C4-2B (cell line): ENCODE results near the gene LRRC41.

ENCODE experiments used
- ZFX ChIP-seq: fragments of 450-650 bp; IDR thresholded peaks from 2 replicates; pipeline ENCODE4 v1.6.1; 2017
- TF ChIP-seq, protein P1 (sequence below): fragments of 450-650 bp; conservative IDR thresholded peaks from 2 replicates; pipeline ENCODE4 v1.5.1; 2017; ENCODE audit warnings: mild to moderate bottlenecking

DNA sequence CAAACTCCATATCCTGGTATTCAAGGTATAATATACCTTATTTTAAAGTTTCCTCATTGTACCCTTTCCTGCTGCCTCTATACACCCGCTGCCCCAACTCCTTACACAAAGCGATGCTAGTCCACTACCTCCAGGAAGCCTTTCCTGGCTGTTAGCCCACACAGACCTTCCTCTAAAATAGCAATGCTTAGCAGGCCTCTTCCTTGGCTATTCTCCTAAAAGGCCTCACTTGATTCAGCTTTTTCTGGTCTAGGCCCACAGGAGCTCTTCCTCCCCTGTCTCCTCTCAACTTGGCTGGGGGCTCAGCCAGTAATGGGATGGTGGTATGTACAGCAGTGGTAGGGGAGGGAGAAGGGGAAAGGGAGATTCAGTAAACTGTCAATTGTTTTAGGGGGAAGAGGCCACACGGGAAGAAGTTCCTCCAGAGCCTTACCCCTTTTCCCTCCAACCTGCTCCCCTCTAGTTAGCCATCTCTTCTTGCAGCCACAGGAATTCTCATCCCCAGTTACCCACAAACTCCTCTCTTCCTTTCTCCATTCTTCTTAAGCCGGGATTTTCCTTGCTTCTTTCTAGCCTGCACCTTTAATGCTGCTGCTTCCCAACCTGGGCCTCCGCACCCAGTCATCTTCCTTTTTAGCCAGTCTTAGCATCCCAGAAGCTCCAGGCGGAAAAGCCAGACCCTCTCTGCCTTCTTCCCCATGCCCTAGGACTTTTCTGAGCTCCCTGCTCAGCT lies 2.6 kb downstream of the LRRC41 start:
- TF ChIP-seq, protein P1, sequence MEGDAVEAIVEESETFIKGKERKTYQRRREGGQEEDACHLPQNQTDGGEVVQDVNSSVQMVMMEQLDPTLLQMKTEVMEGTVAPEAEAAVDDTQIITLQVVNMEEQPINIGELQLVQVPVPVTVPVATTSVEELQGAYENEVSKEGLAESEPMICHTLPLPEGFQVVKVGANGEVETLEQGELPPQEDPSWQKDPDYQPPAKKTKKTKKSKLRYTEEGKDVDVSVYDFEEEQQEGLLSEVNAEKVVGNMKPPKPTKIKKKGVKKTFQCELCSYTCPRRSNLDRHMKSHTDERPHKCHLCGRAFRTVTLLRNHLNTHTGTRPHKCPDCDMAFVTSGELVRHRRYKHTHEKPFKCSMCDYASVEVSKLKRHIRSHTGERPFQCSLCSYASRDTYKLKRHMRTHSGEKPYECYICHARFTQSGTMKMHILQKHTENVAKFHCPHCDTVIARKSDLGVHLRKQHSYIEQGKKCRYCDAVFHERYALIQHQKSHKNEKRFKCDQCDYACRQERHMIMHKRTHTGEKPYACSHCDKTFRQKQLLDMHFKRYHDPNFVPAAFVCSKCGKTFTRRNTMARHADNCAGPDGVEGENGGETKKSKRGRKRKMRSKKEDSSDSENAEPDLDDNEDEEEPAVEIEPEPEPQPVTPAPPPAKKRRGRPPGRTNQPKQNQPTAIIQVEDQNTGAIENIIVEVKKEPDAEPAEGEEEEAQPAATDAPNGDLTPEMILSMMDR, result no peak
- no peak for TF ChIP-seq ZFX
